Measurements from ENCODE around the gene SYTL3. TPM values are rescaled to one million over a fixed set of nuclear protein-coding genes. Genes with fewer than 3 reads are reported as not detected.

The SYTL3 gene
- total RNA-seq, 1 experiment from 2014 or later, result 0.86 TPM

- ChIA-PET POLR2A (no interaction called here), CTCF (no interaction called here)
- H3K27me3 ChIP-seq (replicated peaks; ENCODE audit: control insufficient read depth, insufficient read depth, low read length), result no peaks in the 10 kb centered on the region
- TF ChIP-seq, protein P1, sequence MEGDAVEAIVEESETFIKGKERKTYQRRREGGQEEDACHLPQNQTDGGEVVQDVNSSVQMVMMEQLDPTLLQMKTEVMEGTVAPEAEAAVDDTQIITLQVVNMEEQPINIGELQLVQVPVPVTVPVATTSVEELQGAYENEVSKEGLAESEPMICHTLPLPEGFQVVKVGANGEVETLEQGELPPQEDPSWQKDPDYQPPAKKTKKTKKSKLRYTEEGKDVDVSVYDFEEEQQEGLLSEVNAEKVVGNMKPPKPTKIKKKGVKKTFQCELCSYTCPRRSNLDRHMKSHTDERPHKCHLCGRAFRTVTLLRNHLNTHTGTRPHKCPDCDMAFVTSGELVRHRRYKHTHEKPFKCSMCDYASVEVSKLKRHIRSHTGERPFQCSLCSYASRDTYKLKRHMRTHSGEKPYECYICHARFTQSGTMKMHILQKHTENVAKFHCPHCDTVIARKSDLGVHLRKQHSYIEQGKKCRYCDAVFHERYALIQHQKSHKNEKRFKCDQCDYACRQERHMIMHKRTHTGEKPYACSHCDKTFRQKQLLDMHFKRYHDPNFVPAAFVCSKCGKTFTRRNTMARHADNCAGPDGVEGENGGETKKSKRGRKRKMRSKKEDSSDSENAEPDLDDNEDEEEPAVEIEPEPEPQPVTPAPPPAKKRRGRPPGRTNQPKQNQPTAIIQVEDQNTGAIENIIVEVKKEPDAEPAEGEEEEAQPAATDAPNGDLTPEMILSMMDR (IDR thresholded peaks at IDR 0.05; ENCODE audit: insufficient read depth in 1 of 2, low read depth in 1 of 2, low read length in 1 of 2, severe bottlenecking in 1 of 2, unreplicated experiment in 1 of 2), result no peak
- H3K27ac Mint-ChIP-seq (ENCODE audit: unreplicated experiment), result peak overlapping the region; percentile 77
- intact Hi-C loops (cut with micrococcal nuclease; ENCODE audit: unreplicated experiment), result no loop called here
- no TSS peak for BruUV-seq (replicated peaks)
- no peaks in the 10 kb centered on the region for H3K27me3 Mint-ChIP-seq (ENCODE audit: insufficient read depth, unreplicated experiment)
- H3K36me3 ChIP-seq (ENCODE audit: control insufficient read depth, insufficient read depth, low read length), result peaks cover 26% of the 10 kb centered on the region
- H3K9me3 Mint-ChIP-seq (ENCODE audit: unreplicated experiment), result no peaks in the 10 kb centered on the region
- no peaks in the 10 kb centered on the region for H3K4me1 ChIP-seq
- H3K4me3 ChIP-seq (ENCODE audit: low read depth, low read length), result no peak overlapping the region
- DNase-seq, result no peak
- peaks cover 12% of the 10 kb centered on the region for H3K4me1 Mint-ChIP-seq (ENCODE audit: low read depth, unreplicated experiment)
- no peak overlapping the region for H3K4me3 Mint-ChIP-seq (ENCODE audit: unreplicated experiment)
- no peaks in the 10 kb centered on the region for H3K9me3 ChIP-seq
- H3K36me3 Mint-ChIP-seq (ENCODE audit: insufficient read depth, unreplicated experiment), result peaks cover 100% of the 10 kb centered on the region
Measured at GRCh38 chr6:158773581-158774449, 124.0 kb downstream of the SYTL3 start.

- intact Hi-C loops (cut with micrococcal nuclease; ENCODE audit: unreplicated experiment), result no loop called here
- ChIA-PET CTCF (no interaction called here), POLR2A (interaction anchor here (0.6 kb wide), 1 partner anchor 11 kb away, joined by 3 read pairs; no protein-coding TSS in a partner anchor)
Measured at GRCh38 chr6:158774717-158775449, 125.0 kb downstream of the SYTL3 start.

GRCh38 chr6:158775832-158776231 is 126.0 kb downstream of the SYTL3 start:
- Histone ChIP-seq H3K4me3 (ENCODE audit: low read depth, low read length) (no peak overlapping the region), H3K4me1 (peaks cover under 1% of the 10 kb centered on the region; the same call in 1 of the 2 replicates), H3K27me3 (replicated peaks; ENCODE audit: control insufficient read depth, insufficient read depth, low read length) (no peaks in the 10 kb centered on the region), H3K9me3 (no peaks in the 10 kb centered on the region), H3K36me3 (ENCODE audit: control insufficient read depth, insufficient read depth, low read length) (peaks cover 20% of the 10 kb centered on the region)
- Mint-ChIP-seq H3K27me3 (ENCODE audit: insufficient read depth, unreplicated experiment) (no peaks in the 10 kb centered on the region), H3K27ac (ENCODE audit: unreplicated experiment) (no peak overlapping the region), H3K4me1 (ENCODE audit: low read depth, unreplicated experiment) (peaks cover 13% of the 10 kb centered on the region), H3K9me3 (ENCODE audit: unreplicated experiment) (no peaks in the 10 kb centered on the region), H3K36me3 (ENCODE audit: insufficient read depth, unreplicated experiment) (peaks cover 97% of the 10 kb centered on the region), H3K4me3 (ENCODE audit: unreplicated experiment) (no peak overlapping the region)
- intact Hi-C loops (cut with micrococcal nuclease; ENCODE audit: unreplicated experiment), result no loop called here
- no TSS peak for BruUV-seq (replicated peaks)
- POLR2A ChIA-PET, result no interaction called here
- CTCF ChIA-PET, result no interaction called here
- TF ChIP-seq, protein P1 (IDR thresholded peaks at IDR 0.05; ENCODE audit: insufficient read depth in 1 of 2, low read depth in 1 of 2, low read length in 1 of 2, severe bottlenecking in 1 of 2, unreplicated experiment in 1 of 2), result no peak
- DNase-seq, result no peak

More at GRCh38 chr6:158774717-158775449, 125.0 kb downstream of the SYTL3 start:
- Mint-ChIP-seq H3K27me3 (ENCODE audit: insufficient read depth, unreplicated experiment) (no peaks in the 10 kb centered on the region), H3K27ac (ENCODE audit: unreplicated experiment) (peak overlapping the region; percentile 49), H3K4me1 (ENCODE audit: low read depth, unreplicated experiment) (peaks cover 12% of the 10 kb centered on the region), H3K36me3 (ENCODE audit: insufficient read depth, unreplicated experiment) (peaks cover 97% of the 10 kb centered on the region), H3K9me3 (ENCODE audit: unreplicated experiment) (no peaks in the 10 kb centered on the region), H3K4me3 (ENCODE audit: unreplicated experiment) (no peak overlapping the region)
- TF ChIP-seq, protein P1 (IDR thresholded peaks at IDR 0.05; ENCODE audit: insufficient read depth in 1 of 2, low read depth in 1 of 2, low read length in 1 of 2, severe bottlenecking in 1 of 2, unreplicated experiment in 1 of 2), result no peak
- Histone ChIP-seq H3K36me3 (ENCODE audit: control insufficient read depth, insufficient read depth, low read length) (peaks cover 21% of the 10 kb centered on the region), H3K4me1 (no peaks in the 10 kb centered on the region), H3K9me3 (no peaks in the 10 kb centered on the region), H3K4me3 (ENCODE audit: low read depth, low read length) (no peak overlapping the region), H3K27me3 (replicated peaks; ENCODE audit: control insufficient read depth, insufficient read depth, low read length) (no peaks in the 10 kb centered on the region)
- DNase-seq, result no peak
- BruUV-seq (replicated peaks), result no TSS peak

Data from Caco-2 (cell line).